GM18868 (cell line): ENCODE data around the gene TAS2R31.
"Not testable (repeated sequence)": the region's sequence is repeated elsewhere in the genome, so short reads cannot be mapped to it uniquely, and the experiment has no call there.

ENCODE experiments used
- ATAC-seq: cut with Tn5 transposase; IDR thresholded peaks from one replicate; pipeline ENCODE4 v1.9.1; 2021; ENCODE audit warnings: mild to moderate bottlenecking, moderate library complexity; ENCODE audit not compliant: unreplicated experiment

TAS2R31 gene

GRCh38 chr12:11031307-11031706 lies at the start of gene TAS2R31:
Gene TAS2R31 (minus strand): TSS chr12:11031407. CDS start chr12:11031335, 72 bp downstream.
- ATAC-seq: no peak

GRCh38 chr12:11078246-11078645 lies 47.0 kb upstream of the TAS2R31 start:
- ATAC-seq: no peak

DNA sequence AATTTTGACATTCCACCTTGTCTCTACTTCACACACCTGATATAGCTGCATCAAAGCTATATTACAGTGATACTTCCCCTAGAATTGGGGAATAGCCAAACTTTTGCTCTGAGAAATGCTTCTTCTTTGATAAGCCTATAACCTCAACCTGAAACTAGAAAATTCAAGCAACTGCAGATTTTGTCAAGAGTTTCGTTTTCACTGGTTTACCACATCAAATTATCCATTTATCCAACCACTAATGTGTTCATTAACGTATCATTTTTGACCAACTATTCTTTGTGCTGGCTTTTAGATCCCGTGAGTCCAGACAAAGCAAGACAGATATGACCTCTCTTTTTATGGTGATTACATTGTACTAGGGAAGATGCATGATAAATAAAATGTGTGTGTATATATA lies 44.4 kb upstream of the TAS2R31 start:
- ATAC-seq: peak; percentile 78

- no peak for ATAC-seq
Measured at GRCh38 chr12:11071414-11071813, 40.2 kb upstream of the TAS2R31 start.

GRCh38 chr12:11070999-11071398 lies 39.8 kb upstream of the TAS2R31 start:
- no peak for ATAC-seq

GRCh38 chr12:11069854-11070365 lies 38.7 kb upstream of the TAS2R31 start:
- ATAC-seq: no peak

GRCh38 chr12:11067514-11067913 lies 36.3 kb upstream of the TAS2R31 start:
- ATAC-seq: no peak

GRCh38 chr12:11062194-11062593 lies 31.0 kb upstream of the TAS2R31 start, which contains the start of gene TAS2R46:
Gene TAS2R46 (minus strand): TSS chr12:11062294. CDS start chr12:11062294, 0 bp downstream.
- ATAC-seq: not testable (repeated sequence)

DNA sequence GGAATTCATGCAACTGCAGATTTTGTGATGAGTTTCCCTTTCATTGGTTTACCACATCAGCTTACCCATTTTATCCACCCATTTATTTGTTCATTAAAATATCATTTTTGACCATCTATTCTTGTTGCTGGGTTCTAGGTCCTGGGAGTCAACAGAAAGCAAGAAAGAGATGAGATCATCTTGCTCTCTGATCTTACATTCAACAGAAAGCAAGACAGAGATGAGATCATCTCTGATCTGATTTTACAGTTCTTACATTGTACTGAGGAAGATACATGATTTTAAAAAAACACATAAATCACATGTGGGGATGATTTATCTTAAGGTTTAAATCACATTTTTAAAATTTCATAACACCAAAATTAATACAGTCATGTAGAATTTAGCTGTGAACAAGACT lies 28.6 kb upstream of the TAS2R31 start:
- peak; percentile 45 for ATAC-seq

- no peak for ATAC-seq
Measured at GRCh38 chr12:11059041-11059440, 27.8 kb upstream of the TAS2R31 start.

DNA sequence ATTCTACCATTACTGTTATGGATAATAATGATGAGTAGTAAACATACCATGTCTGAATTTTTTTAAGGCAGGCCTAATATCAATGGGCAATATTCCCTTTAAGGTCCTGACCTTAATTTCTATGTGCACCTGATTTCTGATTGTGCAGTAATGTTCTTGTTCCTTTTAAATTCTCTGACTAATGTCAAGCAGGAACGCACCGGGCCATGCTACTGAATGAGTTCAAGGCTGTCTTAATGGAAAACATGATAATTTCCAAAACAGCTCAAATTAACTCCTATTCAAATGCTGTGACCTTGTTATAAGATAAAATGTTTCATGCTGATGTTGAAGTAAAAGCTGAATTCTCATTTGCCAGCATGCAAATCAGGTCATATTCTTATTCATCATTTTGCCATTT lies 24.1 kb upstream of the TAS2R31 start:
- no peak for ATAC-seq

DNA sequence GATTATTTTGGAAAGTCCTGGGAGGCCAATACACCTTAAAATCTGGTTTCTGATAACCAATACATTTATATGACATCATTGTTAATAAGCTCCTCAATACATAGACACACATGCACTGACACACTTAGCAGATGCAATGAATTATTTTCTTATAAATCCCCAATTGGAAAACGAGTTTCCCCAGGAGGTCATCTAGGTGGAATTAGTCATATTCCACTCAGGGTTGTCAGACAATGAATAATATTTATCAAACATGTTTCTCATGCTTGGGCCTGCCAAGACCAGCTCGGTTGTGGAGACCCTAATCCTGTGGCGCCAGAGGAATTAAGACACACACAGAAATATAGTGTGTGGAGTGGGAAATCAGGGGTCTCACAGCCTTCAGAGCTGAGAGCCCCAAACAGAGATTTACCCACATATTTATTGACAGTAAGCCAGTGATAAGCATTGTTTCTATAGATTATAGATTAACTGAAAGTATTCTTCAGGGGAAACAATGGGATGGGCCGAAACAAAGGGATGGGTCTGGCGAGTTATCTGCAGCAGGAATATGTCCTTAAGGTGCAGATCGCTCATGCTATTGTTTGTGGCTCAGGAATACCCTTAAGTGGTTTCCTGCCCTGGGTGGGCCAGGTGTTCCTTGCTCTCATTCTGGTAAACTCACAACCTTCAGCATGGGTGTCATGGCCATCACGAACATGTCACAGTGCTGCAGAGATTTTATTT lies 18.8 kb upstream of the TAS2R31 start:
- not testable (repeated sequence) for ATAC-seq

GRCh38 chr12:11041366-11041765 lies 10.2 kb upstream of the TAS2R31 start:
- not testable (repeated sequence) for ATAC-seq

- no peak for ATAC-seq
Measured at GRCh38 chr12:11040162-11040561, 9.0 kb upstream of the TAS2R31 start.

GRCh38 chr12:11039171-11039570 lies 8.0 kb upstream of the TAS2R31 start:
- ATAC-seq: no peak

- ATAC-seq: peak; percentile 91
Measured at GRCh38 chr12:11033959-11034358, 2.8 kb upstream of the TAS2R31 start.

DNA sequence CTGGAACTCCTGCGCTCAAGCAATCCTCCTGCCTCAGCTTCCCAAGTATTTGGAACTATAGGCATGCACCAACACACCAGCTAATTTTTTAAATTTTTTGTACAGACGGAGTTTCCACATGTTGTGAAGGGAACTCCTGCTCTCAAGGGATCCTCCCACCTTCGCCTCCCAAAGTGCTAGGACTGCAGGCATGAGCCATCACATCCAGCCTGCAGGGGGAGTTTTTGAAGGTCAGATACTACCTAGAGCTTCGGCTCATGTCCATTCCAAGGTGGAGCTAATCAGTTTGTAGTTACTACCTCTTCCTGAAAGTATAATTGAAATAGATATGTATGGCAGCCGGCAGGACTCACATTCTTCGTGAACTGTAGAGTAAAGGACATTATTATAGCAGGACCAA lies 5.1 kb downstream of the TAS2R31 start:
- no peak for ATAC-seq

GRCh38 chr12:11023387-11023786 lies 7.8 kb downstream of the TAS2R31 start:
- no peak for ATAC-seq

DNA sequence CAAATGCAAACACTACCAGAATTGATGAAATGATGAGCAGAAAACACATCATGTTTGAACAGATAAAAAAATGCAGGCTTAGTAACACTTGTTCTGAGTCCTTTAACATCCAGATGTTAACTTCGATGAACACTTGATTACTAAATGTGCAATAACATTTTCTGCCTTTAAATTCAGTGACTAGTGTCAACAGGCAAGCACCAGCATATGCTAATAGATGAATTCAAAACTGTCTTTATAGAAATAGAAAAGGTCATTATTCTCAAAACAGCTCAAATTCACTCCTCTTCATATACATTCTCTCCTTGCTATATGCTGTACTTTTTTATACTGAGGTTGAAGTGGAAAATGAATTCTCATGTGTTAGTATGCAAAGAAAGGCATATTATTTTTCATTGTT lies 8.7 kb downstream of the TAS2R31 start, which contains the start of gene TAS2R19:
TAS2R19 (minus strand) TSS at position 101 of the 400 bp plus-strand sequence; CDS start at position 52, 49 bp downstream.
- ATAC-seq: no peak

- no peak for ATAC-seq
Measured at GRCh38 chr12:11016937-11017336, 14.3 kb downstream of the TAS2R31 start.

GRCh38 chr12:11015775-11016430 lies 15.3 kb downstream of the TAS2R31 start:
- ATAC-seq: no peak

DNA sequence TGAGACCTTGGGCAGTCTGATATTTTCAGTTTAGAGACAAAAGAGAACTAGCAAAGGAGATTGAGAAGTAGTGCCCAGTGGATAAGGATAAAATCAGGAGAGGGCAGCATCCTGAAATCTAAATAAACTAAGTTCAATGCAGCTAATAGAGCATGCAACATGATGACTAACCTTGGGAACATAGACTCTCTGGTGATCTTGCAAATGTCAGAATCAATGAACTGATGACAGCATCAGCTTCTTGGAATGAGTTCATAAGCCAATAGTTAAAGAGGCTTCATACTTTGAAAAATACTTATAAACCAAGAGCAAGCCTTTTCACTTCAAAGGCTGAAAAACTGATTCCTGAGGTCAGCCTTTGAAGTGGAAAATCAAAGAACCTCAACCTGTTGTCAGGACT lies 17.0 kb downstream of the TAS2R31 start:
- no peak for ATAC-seq
